ENCODE measurements around the gene TMED4.

Gene TMED4

DNA sequence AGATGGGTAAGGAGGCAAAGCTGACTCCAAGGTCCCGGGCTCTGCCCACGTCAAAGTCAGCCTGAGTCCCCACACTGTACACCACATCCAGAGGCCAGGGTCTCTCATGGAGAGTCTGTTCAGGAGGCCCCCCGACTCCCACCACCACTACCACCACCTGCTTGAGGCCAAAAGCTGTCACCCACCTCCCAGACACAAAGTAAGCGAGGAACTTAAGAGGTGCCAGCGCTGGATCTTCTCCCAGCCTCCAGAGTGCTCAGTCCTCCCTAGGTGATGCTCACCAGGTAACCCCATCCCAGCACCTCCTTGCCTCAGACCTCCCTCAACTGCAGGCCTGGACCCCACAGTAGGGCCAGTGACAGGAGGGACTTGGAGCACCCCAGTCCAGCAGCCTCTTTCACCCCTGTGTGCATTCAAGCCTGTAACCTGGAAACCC lies 41.4 kb downstream of the TMED4 start:
- DNase-seq (ENCODE audit: low read depth in 2 of 3, low spot score in 1 of 3), result no peak

GRCh38 chr7:44539669-44540506 lies 42.1 kb downstream of the TMED4 start:
- no peak for DNase-seq (ENCODE audit: low read depth in 2 of 3, low spot score in 1 of 3)

- DNase-seq (ENCODE audit: low read depth in 2 of 3, low spot score in 1 of 3), result no peak
Observed at GRCh38 chr7:44538798-44539668, 43.0 kb downstream of the TMED4 start.

DNA sequence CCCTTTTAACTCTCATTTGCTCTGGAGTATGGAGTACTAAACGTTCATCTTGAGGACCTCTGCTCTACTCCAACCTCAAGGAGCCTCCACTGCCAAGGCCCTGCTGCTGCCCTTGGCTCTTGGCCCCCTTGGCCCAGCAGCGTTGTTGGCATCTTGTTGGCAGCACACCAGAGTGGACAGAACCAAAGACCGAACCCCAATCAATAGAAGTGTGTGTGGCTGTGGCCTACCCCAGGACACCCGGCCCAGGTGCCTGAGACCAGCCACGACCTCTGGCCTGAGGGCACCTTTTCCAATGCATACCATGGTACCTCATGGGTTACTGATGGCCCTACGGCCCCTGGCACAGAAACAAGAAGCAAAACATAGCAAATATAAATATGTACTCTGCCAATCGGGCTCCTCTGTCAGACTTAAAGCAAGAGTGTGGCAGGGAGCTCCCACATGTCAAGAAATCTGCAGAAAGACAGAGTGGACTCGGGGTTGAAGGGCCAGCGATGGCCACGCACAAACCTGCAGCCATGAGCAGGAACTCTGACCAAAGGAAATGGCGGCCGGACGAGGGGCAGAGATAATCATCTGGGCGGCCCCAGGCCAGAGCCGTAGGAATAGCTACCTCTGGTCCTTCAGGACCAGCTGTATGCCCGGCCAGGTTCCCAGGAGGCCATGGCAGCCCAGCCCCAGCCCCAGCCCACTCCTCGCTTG lies 43.8 kb downstream of the TMED4 start:
- no peak for DNase-seq (ENCODE audit: low read depth in 2 of 3, low spot score in 1 of 3)

GRCh38 chr7:44537442-44537841 lies 44.6 kb downstream of the TMED4 start:
- no peak for DNase-seq (ENCODE audit: low read depth in 2 of 3, low spot score in 1 of 3)

- no peak for DNase-seq (ENCODE audit: low read depth in 2 of 3, low spot score in 1 of 3)
Observed at GRCh38 chr7:44536090-44536489, 45.9 kb downstream of the TMED4 start.

- no peak for DNase-seq (ENCODE audit: low read depth in 2 of 3, low spot score in 1 of 3)
Observed at GRCh38 chr7:44535348-44536064, 46.5 kb downstream of the TMED4 start.

GRCh38 chr7:44534501-44534900 lies 47.5 kb downstream of the TMED4 start:
- DNase-seq (ENCODE audit: low read depth in 2 of 3, low spot score in 1 of 3), result peak; percentile 29 to 51 (median 42)

- DNase-seq (ENCODE audit: low read depth in 2 of 3, low spot score in 1 of 3), result no peak
Observed at GRCh38 chr7:44534087-44534486, 47.9 kb downstream of the TMED4 start.

- no peak for DNase-seq (ENCODE audit: low read depth in 2 of 3, low spot score in 1 of 3)
Observed at GRCh38 chr7:44533301-44534055, 48.6 kb downstream of the TMED4 start.

DNA sequence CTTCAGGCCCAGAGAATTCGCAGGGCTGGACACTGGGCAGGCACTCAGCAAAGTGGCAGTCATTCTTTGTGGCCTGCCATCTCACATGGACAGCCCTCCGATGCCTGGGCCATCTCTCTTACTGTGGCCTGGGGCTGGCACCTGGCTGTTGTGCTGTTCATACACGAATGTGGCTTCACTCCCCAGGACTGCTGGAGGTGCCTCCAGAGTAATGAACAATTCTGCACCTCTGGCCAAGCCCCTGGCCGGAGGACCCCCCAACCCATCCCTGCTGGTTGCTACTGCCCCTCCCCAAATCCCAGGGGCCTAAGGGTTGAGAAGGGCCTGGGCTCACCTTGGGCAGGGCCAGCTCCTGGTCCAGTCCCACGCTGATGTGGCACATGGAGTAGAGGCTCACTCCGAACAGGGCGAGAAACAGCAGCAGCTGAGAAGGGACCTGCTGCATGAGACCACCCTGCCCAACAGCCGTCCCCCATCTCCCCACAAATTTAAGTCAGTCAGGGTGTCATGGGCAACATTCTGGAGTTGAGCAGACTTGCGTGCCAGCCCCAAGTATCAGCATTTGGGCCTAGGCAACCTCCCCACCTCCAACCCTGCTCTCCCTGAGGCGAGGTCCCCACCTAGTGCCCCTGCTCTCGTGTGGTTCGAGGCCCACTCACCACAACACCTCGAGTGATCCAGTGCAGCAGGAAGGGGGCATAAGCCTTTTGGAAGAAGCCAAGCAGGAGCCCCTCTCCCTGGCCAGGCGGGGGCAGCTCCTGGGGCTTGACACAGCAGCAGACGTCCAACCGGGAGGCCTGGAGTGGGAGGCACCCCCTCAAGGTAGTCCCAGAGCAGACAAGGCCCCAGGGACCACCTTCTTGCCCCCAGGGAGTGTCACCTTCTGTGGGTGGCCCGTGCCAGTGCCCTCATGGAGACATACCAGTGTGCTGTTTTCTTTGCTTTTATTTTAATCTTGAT lies 50.3 kb downstream of the TMED4 start:
- no peak for DNase-seq (ENCODE audit: low read depth in 2 of 3, low spot score in 1 of 3)

DNA sequence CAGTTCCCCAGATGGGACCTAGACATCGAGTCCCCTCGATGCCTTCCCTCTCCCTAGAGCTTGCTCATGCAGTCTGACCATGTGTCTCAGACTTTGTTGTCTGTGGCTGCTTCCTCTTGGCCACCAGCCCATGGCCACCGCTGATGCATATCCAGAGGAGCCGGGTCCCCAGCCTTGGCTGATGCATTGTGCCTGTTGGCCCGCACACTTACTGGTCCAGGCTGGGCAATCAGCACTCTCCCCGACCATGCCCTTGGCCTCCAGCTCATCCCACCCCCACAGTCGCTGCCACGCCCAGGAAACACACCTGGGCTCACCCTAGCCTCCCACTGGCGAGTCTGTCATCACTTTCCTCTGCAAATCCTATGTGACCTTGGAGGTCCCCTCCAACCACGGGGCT lies 51.0 kb downstream of the TMED4 start:
- DNase-seq (ENCODE audit: low read depth in 2 of 3, low spot score in 1 of 3), result no peak
